DOHH2 (cell line): ENCODE results near the gene IL27RA.

Experiments used
- H3F3A ChIP-seq: fragments of 200-600 bp; sonication (generic), shearing (Covaris generic); 2 replicates; pipeline ENCODE4 v1.6.0; 2016; ENCODE audit warnings: antibody characterized with exemption, mild to moderate bottlenecking; ENCODE audit not compliant: control insufficient read depth, insufficient read depth
- H3K27ac ChIP-seq: fragments of 200-600 bp; sonication (generic); 2 replicates; pipeline ENCODE4 v1.5.1; 2014; ENCODE audit warnings: low read depth, mild to moderate bottlenecking, low read length, moderate library complexity
- H3K27me3 ChIP-seq: fragments of 200-600 bp; sonication (generic); 2 replicates; pipeline ENCODE4 v1.6.1; 2014; ENCODE audit warnings: mild to moderate bottlenecking, low read length, mixed read lengths; ENCODE audit not compliant: control insufficient read depth
- H3K36me3 ChIP-seq: fragments of 200-600 bp; sonication (generic); 2 replicates; pipeline ENCODE4 v1.6.1; 2014; ENCODE audit warnings: mild to moderate bottlenecking, low read length, moderate library complexity, mixed read lengths; ENCODE audit not compliant: control insufficient read depth
- H3K4me1 ChIP-seq: fragments of 200-600 bp; sonication (generic); 2 replicates; pipeline ENCODE4 v1.6.1; 2014; ENCODE audit warnings: mild to moderate bottlenecking, low read length, mixed read lengths; ENCODE audit not compliant: control insufficient read depth
- H3K4me2 ChIP-seq: fragments of 200-600 bp; sonication (generic); 2 replicates; pipeline ENCODE4 v1.6.0; 2014; ENCODE audit warnings: mild to moderate bottlenecking, low read length, moderate library complexity
- H3K4me3 ChIP-seq: fragments of 200-600 bp; sonication (generic); 2 replicates; pipeline ENCODE4 v1.5.1; 2014; ENCODE audit warnings: mild to moderate bottlenecking, low read length, mixed read lengths
- H3K79me2 ChIP-seq: fragments of 200-600 bp; sonication (generic); 2 replicates; pipeline ENCODE4 v1.6.1; 2014; ENCODE audit warnings: mild to moderate bottlenecking, low read length, mixed read lengths; ENCODE audit not compliant: control insufficient read depth
- H3K9me2 ChIP-seq: fragments of 200-600 bp; sonication (generic); replicated peaks from 2 replicates; pipeline ENCODE4 v1.6.1; 2014; ENCODE audit warnings: mild to moderate bottlenecking, low read length, mixed read lengths; ENCODE audit not compliant: control insufficient read depth
- H3K9me3 ChIP-seq: fragments of 200-600 bp; sonication (generic); 2 replicates; pipeline ENCODE4 v1.6.1; 2014; ENCODE audit warnings: antibody characterized with exemption, low read length, mixed read lengths; ENCODE audit not compliant: control insufficient read depth, insufficient read depth
- H4K20me1 ChIP-seq: fragments of 200-600 bp; sonication (generic); 2 replicates; pipeline ENCODE4 v1.6.0; 2014; ENCODE audit warnings: low read depth, mild to moderate bottlenecking, antibody characterized with exemption, low read length, moderate library complexity; ENCODE audit not compliant: control insufficient read depth, insufficient read depth
- EZH2phosphoT487 ChIP-seq: fragments of 200-600 bp; sonication (generic); IDR thresholded peaks from 2 replicates; pipeline ENCODE4 v1.6.1; 2017; ENCODE audit warnings: borderline replicate concordance, mild to moderate bottlenecking, antibody characterized with exemption, low read length, moderate library complexity, mixed read lengths
- TF ChIP-seq, protein P1 (sequence below): fragments of 200-600 bp; sonication (generic); IDR thresholded peaks from one replicate; pipeline ENCODE4 v1.5.1; 2014; ENCODE audit warnings: antibody characterized with exemption, mild to moderate bottlenecking, low read depth, low read length; ENCODE audit not compliant: poor library complexity, severe bottlenecking

The IL27RA gene

DNA sequence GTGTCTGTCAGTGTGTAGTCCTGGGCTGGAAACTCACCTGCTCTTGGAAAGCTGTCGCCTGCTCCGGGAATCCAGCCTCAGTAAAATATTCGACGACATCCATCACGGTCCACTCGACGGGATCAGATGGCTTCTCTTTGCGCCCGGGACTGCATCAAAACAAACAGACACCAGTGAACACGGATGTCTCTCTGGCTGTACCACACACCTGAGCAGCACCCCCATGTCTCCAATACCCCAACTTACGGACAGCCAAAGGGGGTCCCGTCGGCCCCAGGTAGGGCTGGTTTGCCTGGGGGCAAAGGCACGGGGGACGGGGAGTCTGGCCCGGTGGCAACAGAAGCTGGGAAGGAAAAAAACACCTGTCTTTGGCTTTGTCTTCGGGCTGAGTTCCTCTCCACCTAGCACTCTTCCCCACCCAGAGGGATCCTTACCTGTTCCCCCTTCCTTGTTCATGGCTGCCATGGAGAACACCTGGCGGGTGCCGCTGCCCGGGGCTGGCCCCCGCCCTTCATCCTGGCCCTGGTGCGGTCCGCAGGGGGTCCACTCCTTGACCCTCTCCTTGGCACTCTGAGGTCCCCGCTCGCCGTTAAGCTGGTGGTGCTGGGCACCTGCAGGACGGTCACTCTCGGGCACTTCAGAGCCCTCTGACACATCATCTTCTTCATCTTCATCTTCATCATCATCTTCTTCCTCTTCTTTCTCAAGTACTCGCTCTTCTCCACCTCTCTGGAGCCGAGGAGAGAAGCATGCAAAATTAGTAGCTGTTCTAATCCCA, 57.3 kb downstream of the IL27RA start:
- no peaks in the 10 kb centered on the region for H3K27me3 ChIP-seq
- peaks cover 9% of the 10 kb centered on the region for H3K9me3 ChIP-seq
- TF ChIP-seq EZH2phosphoT487, result no peak
- TF ChIP-seq, protein P1, sequence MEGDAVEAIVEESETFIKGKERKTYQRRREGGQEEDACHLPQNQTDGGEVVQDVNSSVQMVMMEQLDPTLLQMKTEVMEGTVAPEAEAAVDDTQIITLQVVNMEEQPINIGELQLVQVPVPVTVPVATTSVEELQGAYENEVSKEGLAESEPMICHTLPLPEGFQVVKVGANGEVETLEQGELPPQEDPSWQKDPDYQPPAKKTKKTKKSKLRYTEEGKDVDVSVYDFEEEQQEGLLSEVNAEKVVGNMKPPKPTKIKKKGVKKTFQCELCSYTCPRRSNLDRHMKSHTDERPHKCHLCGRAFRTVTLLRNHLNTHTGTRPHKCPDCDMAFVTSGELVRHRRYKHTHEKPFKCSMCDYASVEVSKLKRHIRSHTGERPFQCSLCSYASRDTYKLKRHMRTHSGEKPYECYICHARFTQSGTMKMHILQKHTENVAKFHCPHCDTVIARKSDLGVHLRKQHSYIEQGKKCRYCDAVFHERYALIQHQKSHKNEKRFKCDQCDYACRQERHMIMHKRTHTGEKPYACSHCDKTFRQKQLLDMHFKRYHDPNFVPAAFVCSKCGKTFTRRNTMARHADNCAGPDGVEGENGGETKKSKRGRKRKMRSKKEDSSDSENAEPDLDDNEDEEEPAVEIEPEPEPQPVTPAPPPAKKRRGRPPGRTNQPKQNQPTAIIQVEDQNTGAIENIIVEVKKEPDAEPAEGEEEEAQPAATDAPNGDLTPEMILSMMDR, result no peak

DNA sequence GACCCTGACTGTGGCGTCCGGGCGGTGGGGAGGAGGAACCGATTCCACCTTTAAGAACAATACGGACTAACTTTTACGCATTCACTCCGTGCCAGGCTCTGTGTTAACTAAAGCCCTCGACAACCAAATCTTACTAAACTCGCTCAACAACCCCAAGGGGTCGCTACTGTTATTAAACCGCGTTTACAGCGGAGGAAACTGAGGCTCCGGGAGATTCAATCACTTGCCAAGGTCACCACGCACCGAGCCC, 57.8 kb downstream of the IL27RA start:
- Histone ChIP-seq H3K4me2 (peak overlapping the region; percentile 81), H3K9me3 (peaks cover 9% of the 10 kb centered on the region), H3K36me3 (peaks cover 39% of the 10 kb centered on the region), H3K9me2 (no peaks in the 10 kb centered on the region), H4K20me1 (no peaks in the 10 kb centered on the region), H3F3A (peaks cover 13% of the 10 kb centered on the region; the same call in 1 of the 2 replicates), H3K4me1 (peaks cover 18% of the 10 kb centered on the region), H3K79me2 (peaks cover 12% of the 10 kb centered on the region), H3K27me3 (no peaks in the 10 kb centered on the region), H3K27ac (peak overlapping the region; percentile 6; the same call in 1 of the 2 replicates), H3K4me3 (peak overlapping the region; percentile 75)
- TF ChIP-seq, protein P1, result peak; percentile 53
- TF ChIP-seq EZH2phosphoT487, result no peak

More for the DNA sequence above, 57.3 kb downstream of the IL27RA start:
- peak overlapping the region; percentile 6; the same call in 1 of the 2 replicates for H3K27ac ChIP-seq
- no peaks in the 10 kb centered on the region for H3K9me2 ChIP-seq
- peaks cover 39% of the 10 kb centered on the region for H3K36me3 ChIP-seq
- peaks cover 18% of the 10 kb centered on the region for H3K4me1 ChIP-seq
- peak overlapping the region; percentile 75 for H3K4me3 ChIP-seq
- H3K4me2 ChIP-seq, result peak overlapping the region; percentile 81
- peaks cover 12% of the 10 kb centered on the region for H3K79me2 ChIP-seq
- no peaks in the 10 kb centered on the region for H4K20me1 ChIP-seq
- peaks cover 13% of the 10 kb centered on the region; the same call in 1 of the 2 replicates for H3F3A ChIP-seq

DNA sequence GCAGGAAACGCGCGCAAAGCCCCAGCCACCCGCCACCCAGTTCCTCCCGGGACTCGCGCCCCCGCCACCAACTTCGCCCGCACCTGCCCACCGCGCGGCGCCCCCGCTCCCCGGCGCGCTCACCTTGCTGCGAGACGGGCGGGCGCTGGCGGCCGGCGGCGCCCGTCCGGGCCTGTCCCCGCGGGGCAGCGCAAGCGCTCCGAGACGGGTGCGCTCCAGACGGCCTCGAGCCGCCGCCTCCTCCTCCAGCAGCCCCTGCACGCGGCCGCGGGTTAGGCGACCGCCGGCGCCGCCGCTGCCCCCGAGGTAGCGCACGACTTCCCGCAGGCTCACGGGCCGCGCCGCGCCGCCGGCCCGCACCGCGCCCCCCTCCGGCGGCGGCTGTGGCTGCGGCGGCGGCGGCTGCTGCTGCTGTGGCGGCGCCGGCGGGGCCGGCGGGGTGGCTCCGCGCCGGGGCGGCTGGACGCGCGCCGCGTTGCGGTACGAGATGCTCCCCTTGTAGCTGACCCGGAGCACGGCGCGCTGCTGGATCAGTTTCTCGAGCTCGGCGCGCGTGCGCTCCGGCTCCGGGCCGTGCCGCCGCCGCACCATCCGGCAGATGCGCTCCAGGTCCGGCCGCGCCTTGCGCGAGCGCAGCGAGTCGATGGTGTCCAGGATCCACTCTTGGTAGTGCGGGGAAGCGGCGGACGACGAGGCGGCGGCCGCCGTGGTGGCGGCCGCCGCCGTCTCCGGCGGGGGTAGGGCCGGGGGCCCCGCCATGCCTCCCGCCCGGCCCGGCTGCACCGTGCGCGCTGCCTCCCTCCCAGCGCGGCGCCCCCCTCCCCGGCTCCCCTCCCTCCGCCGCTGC, 58.3 kb downstream of the IL27RA start:
- Histone ChIP-seq H3K4me3 (peak overlapping the region; percentile 75), H3K79me2 (peaks cover 12% of the 10 kb centered on the region), H3K27ac (peak overlapping the region; percentile 71)

More for the DNA sequence above, 58.3 kb downstream of the IL27RA start:
- Histone ChIP-seq H4K20me1 (no peaks in the 10 kb centered on the region), H3K36me3 (peaks cover 39% of the 10 kb centered on the region), H3K9me2 (no peaks in the 10 kb centered on the region), H3K4me1 (peaks cover 18% of the 10 kb centered on the region), H3K4me2 (peak overlapping the region; percentile 81), H3K9me3 (peaks cover 9% of the 10 kb centered on the region), H3K27me3 (no peaks in the 10 kb centered on the region), H3F3A (peaks cover 13% of the 10 kb centered on the region; the same call in 1 of the 2 replicates)
- TF ChIP-seq, protein P1, result no peak
- TF ChIP-seq EZH2phosphoT487, result no peak
